GM21528 (cell line): ENCODE measurements around the gene FAM25A.
"Not testable (repeated sequence)": the region's sequence is repeated elsewhere in the genome, so short reads cannot be mapped to it uniquely, and the experiment has no call there.

Source experiments
- ATAC-seq: cut with Tn5 transposase; IDR thresholded peaks from one replicate; pipeline ENCODE4 v1.9.1; 2021; ENCODE audit warnings: mild to moderate bottlenecking, moderate library complexity; ENCODE audit not compliant: unreplicated experiment, low FRiP score

Gene FAM25A

GRCh38 chr10:87009134-87009696 is 10.9 kb upstream of the FAM25A start:
- not testable (repeated sequence) for ATAC-seq

- not testable (repeated sequence) for ATAC-seq
Measured at GRCh38 chr10:87013528-87013927, 6.6 kb upstream of the FAM25A start.

- ATAC-seq: not testable (repeated sequence)
Measured at GRCh38 chr10:87014986-87015716, 4.9 kb upstream of the FAM25A start.

DNA sequence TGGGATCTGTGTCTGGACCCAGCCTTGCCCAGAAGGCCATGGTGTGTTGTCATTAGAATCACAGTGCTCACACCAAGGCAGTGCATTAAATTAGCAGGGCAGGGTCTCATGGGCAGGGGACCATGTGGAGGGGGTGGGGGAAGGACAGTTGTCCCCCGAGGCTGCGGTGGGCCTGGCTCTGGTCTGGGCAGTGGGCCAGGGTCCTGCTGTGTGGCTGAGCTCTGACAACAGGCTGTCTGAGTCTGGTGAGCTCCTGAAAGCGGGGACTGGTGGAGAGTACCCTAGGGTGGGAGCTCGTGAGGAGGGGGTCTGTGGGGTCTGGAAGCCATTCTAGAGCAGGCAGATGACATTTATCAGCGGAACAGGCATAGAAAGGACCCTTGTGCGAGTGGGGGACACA is 2.0 kb upstream of the FAM25A start:
- not testable (repeated sequence) for ATAC-seq

- ATAC-seq: not testable (repeated sequence)
Measured at GRCh38 chr10:87019066-87019465, 1.0 kb upstream of the FAM25A start.

- not testable (repeated sequence) for ATAC-seq
Measured at GRCh38 chr10:87019504-87019903, 590 bp upstream of the FAM25A start.

DNA sequence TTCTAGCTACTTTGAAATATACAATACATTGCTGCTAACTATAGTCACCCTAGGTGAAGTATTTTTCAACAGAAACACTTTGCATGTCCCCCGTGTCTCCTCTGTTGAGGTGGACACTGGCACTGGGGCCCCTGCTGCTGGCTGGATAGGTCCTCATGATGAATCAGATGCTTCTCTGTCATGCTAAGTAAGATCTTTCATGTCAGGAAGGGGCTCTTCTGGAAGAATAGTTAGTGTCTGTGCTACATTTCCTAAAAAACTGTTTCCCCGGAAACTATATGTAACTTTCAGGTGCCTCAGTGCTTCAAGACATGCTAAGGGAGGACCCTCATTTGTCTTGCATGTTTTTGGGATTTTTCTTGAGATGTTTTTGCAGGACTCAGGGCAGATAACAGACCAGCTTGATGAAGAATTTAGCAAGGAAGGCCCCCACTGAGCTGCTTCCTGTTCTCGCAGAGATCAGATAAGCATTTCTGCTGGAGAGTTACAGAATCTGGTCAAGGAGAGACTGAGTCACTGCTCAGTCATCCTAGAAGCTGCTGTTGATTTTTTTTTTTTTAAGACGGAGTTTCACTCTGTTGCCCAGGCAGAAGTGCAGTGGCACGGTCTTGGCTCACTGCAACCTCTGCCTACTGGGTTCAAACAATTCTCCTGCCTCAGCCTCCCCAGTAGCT is 5.3 kb downstream of the FAM25A start:
- not testable (repeated sequence) for ATAC-seq

DNA sequence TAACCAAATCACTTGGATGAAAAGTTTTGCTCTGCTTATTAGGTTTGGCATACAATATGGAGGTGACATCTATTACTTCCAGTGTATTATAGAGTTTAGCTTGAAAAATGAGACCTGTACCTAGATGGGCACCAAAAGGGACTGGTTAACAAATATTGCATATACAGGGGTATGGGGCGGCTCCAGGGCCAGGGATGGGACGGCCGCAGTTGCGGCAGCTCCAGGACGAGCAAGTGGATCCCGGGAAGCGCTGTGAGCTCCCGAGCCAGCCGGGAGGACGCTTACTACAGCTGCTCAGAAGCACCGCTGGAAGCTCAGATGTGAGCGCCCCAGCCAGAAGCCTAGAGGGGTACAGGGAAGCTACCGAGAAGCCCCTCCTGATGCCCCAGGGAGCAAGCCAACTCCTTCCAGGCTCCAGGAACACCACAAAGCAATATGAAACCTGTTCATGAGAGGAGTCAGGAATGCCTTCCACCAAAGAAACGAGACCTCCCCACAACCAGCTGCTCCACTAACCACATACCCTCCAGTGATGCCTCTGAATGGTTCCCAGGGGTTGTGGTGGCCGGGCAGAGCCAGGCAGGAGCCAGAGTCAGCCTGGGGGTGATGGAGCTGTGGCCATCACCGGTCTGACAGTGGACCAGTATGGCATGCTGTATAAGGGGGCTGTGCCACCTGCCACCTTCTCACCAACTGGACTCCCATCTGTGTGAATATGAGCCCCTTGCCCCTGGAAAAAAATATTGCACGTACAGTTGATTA is 6.8 kb downstream of the FAM25A start:
- ATAC-seq: not testable (repeated sequence)

GRCh38 chr10:87030419-87030818 is 10.3 kb downstream of the FAM25A start:
- not testable (repeated sequence) for ATAC-seq

GRCh38 chr10:87030912-87031635 is 11.0 kb downstream of the FAM25A start:
- ATAC-seq: no peak

DNA sequence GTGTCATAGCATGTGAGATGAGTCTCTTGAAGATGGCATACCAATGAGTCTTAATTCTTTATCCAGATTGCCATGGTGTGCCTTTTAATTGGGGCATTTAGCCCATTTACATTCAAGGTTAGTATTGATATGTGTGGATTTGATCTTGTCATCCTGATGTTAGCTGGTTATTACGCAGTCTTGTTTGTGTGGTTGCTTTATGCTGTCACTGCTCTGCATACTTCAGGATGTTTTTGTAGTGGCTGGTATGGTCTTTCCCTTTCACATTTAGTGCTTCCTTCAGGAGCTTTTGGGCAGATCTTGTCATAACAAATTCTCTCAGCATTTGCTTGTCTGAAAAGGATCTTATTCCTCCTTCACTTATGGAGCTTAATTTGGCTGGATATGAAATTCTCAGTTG is 16.5 kb downstream of the FAM25A start:
- ATAC-seq: no peak

- no peak for ATAC-seq
Measured at GRCh38 chr10:87038286-87038717, 18.2 kb downstream of the FAM25A start.

DNA sequence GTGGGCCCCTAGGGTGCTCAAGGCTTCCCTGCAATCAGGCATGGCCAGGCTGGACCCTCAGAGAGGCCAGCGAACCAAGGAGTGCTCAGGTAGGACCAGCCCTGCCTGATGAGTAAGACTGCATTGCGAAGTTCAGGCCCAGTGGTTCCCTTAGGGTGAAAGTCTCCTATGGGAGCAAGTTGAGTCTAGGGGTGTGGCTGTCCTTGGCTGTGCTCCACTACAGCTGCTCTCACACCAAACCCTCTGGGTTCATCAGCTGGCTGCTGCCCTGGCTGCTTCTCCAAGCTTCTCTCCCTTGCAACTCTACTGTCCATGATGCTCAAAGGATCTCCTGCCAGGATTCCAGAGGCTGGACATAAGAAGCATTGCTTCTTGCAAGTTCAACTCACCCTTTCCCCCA is 18.7 kb downstream of the FAM25A start:
- no peak for ATAC-seq

- ATAC-seq: not testable (repeated sequence)
Measured at GRCh38 chr10:87043579-87043978, 23.5 kb downstream of the FAM25A start.

- ATAC-seq: no peak
Measured at GRCh38 chr10:87045434-87045938, 25.4 kb downstream of the FAM25A start.

GRCh38 chr10:87053111-87053510 is 33.0 kb downstream of the FAM25A start:
- no peak for ATAC-seq

- no peak for ATAC-seq
Measured at GRCh38 chr10:87053577-87054181, 33.6 kb downstream of the FAM25A start.

- no peak for ATAC-seq
Measured at GRCh38 chr10:87054373-87055295, 34.5 kb downstream of the FAM25A start.

DNA sequence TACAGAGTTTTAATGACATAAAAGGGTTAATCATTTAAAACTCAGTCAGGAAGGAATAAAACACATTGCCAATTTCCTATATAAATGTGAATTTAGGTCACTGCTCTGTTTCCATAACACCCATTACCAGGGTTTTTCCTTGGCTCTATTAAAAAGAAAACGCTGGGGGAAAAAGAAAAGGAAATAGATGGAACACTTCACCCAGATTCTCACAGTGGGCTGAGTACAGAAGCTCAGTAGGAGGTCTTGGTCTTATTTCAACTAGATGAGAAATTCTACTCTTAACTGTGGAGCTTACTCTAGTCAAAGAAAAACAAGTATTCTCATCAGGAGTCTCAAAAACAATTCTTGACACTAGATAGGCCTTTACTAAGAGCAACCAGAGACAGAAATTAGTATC is 38.1 kb downstream of the FAM25A start:
- ATAC-seq: no peak
